K562 (cell line): ENCODE data around the gene GNA14. TPM values are rescaled to one million over a fixed set of nuclear protein-coding genes. Genes with fewer than 3 reads are reported as not detected.

Experiments
- ATAC-seq: fragments of 200-7000 bp; cut with Tn5 transposase; 3 replicates; pipeline ENCODE4 v1.9.1; 2020; ENCODE audit warnings: moderate library complexity
- BruUV-seq: library from RNA; stranded (reverse); fragments of 400-500 nt; replicated peaks from 2 replicates; lab custom pipeline; 2021; lab: Mats Ljungman, UMichigan
- CTCF ChIA-PET: fragments of 300-600 bp; formaldehyde crosslinking; extraction: SDS; loops from one replicate; lab custom pipeline; 2021; ENCODE audit warnings: low intra/inter-chr PET ratio; lab: Yijun Ruan, JAX
- POLR2A ChIA-PET: fragments of 300-600, 350-650 bp; sonication (Branson Sonifier 250); formaldehyde crosslinking; extraction: SDS; loops from one replicate; lab custom pipeline; 2021; ENCODE audit warnings: antibody characterized with exemption, inconsistent platforms; lab: Yijun Ruan, JAX
- DNase-seq, 4 experiments: peaks; one replicate each; pipeline versions ENCODE4 v3.0.0 to v3.0.0-alpha.2; 2011 to 2018; ENCODE audit warnings: low spot score in 3 of 4, mixed read lengths in 3 of 4; ENCODE audit errors: extremely low read depth in 1 of 4
- FAIRE-seq: peaks from 2 replicates; lab custom pipeline; 2011; peaks lifted over from hg19 to GRCh38; lab: Jason Lieb, UNC
- H2AFZ ChIP-seq: 2 replicates; pipeline ENCODE4 v1.6.0; 2011; ENCODE audit warnings: low read depth, low read length, control low read depth, inconsistent platforms
- H3K27ac ChIP-seq: fragments of 200-600 bp; 3 replicates; pipeline ENCODE4 v1.8.0; 2011; ENCODE audit warnings: low read depth, mild to moderate bottlenecking, control low read depth, inconsistent platforms, low read length, moderate library complexity, mixed read lengths; ENCODE audit errors: extremely low read depth
- H3K27me3 ChIP-seq, 2 experiments: fragments of 300-600 bp in 1 of 2; 2 replicates in 1 of 2; 3 replicates in 1 of 2; pipeline versions ENCODE4 v1.6.0 to v1.8.0; 2011; ENCODE audit warnings: inconsistent platforms in 2 of 2, low read length in 2 of 2, mild to moderate bottlenecking in 1 of 2, mixed read lengths in 1 of 2, moderate library complexity in 1 of 2; ENCODE audit not compliant: control insufficient read depth in 2 of 2, insufficient read depth in 2 of 2
- H3K36me3 ChIP-seq: fragments of 300-600 bp; 3 replicates; pipeline ENCODE4 v1.8.0; 2011; ENCODE audit warnings: mild to moderate bottlenecking, low read length, inconsistent platforms; ENCODE audit not compliant: control insufficient read depth, insufficient read depth
- H3K4me1 ChIP-seq, 2 experiments: fragments of 200-600 bp in 1 of 2; replicated peaks in 1 of 2; 2 replicates in 1 of 2; 3 replicates in 1 of 2; pipeline versions ENCODE4 v1.5.1 to v1.8.0; 2011; ENCODE audit warnings: inconsistent platforms in 2 of 2, low read length in 2 of 2, mild to moderate bottlenecking in 1 of 2, mixed read lengths in 1 of 2, moderate library complexity in 1 of 2; ENCODE audit not compliant: control insufficient read depth in 2 of 2, insufficient read depth in 2 of 2
- H3K4me2 ChIP-seq: 2 replicates; pipeline ENCODE4 v1.6.1; 2011; ENCODE audit warnings: low read length, control low read depth, inconsistent platforms, mixed read lengths; ENCODE audit not compliant: insufficient read depth
- H3K4me3 ChIP-seq: fragments of 200-600 bp; sonication (generic), shearing (Covaris generic); 2 replicates; pipeline ENCODE4 v1.5.1; 2016; ENCODE audit warnings: control low read depth, inconsistent platforms
- H3K79me2 ChIP-seq: fragments of 200-600 bp; 3 replicates; pipeline ENCODE4 v1.8.0; 2011; ENCODE audit warnings: low read length, inconsistent platforms; ENCODE audit not compliant: control insufficient read depth, insufficient read depth
- H3K9ac ChIP-seq, 2 experiments: 2 replicates each; pipeline versions ENCODE4 v1.6.0 to v1.6.1; 2011; ENCODE audit warnings: low read depth in 2 of 2, low read length in 2 of 2, control low read depth in 1 of 2, inconsistent platforms in 1 of 2, mild to moderate bottlenecking in 1 of 2, mixed read lengths in 1 of 2; ENCODE audit not compliant: insufficient read depth in 1 of 2
- H3K9me1 ChIP-seq: one replicate; pipeline ENCODE4 v1.6.0; 2011; ENCODE audit warnings: inconsistent platforms, mild to moderate bottlenecking, low read length, moderate library complexity; ENCODE audit not compliant: control insufficient read depth, insufficient read depth
- H3K9me3 ChIP-seq: replicated peaks from 2 replicates; pipeline ENCODE4 v1.5.1; 2011; ENCODE audit warnings: low read depth, low read length, inconsistent platforms; ENCODE audit not compliant: control insufficient read depth, insufficient read depth
- H4K20me1 ChIP-seq: replicated peaks from 2 replicates; pipeline ENCODE4 v1.6.1; 2011; ENCODE audit warnings: low read length, inconsistent platforms, mixed read lengths; ENCODE audit not compliant: control insufficient read depth, insufficient read depth
- CCAR2 ChIP-seq: fragments of 200-400 bp; formaldehyde crosslinking; IDR thresholded peaks from 2 replicates; pipeline ENCODE4 v1.6.1; 2017; ENCODE audit warnings: mild to moderate bottlenecking, low read depth, low read length
- CEBPG ChIP-seq, 3 experiments: fragments of 200-800 bp in 1 of 3; sonication (Bioruptor generic) in 1 of 3; sonication (generic) in 1 of 3; formaldehyde crosslinking in 1 of 3; IDR thresholded peaks in 2 of 3; conservative IDR thresholded peaks in 1 of 3; 2 replicates each; pipeline versions ENCODE4 v1.6.1 to v1.8.0; 2016 to 2022; ENCODE audit warnings: missing compliant biosample characterization in 2 of 3, missing genetic modification characterization in 2 of 3, mild to moderate bottlenecking in 1 of 3, missing genetic modification reagents in 1 of 3
- CHD1 ChIP-seq: fragments of 200-600 bp; sonication (generic); IDR thresholded peaks from one replicate; pipeline ENCODE4 v1.6.1; 2012; ENCODE audit warnings: mild to moderate bottlenecking, moderate library complexity, low read length, inconsistent platforms
- FUS ChIP-seq: fragments of 200-400 bp; formaldehyde crosslinking; optimal IDR thresholded peaks from 2 replicates; pipeline ENCODE3; 2017; ENCODE audit warnings: low read depth, low read length
- MAFF ChIP-seq: IDR thresholded peaks from 2 replicates; pipeline ENCODE4 v1.6.1; 2012; ENCODE audit warnings: low read length, improper control_type of control experiment
- NFATC3 ChIP-seq: fragments of 450-650 bp; IDR thresholded peaks from 2 replicates; pipeline ENCODE4 v1.6.1; 2017; ENCODE audit warnings: mild to moderate bottlenecking
- PHTF2 ChIP-seq: fragments of 250-450 bp; sonication (Bioruptor Pico); IDR thresholded peaks from 2 replicates; pipeline ENCODE4 v1.5.0; 2021; ENCODE audit warnings: mild to moderate bottlenecking
- POLR2B ChIP-seq: fragments of 450-650 bp; IDR thresholded peaks from 2 replicates; pipeline ENCODE4 v1.6.1; 2018; ENCODE audit warnings: low read depth; ENCODE audit not compliant: partially characterized antibody
- PYGO2 ChIP-seq: fragments of 450-650 bp; IDR thresholded peaks from 2 replicates; pipeline ENCODE4 v1.6.1; 2016; ENCODE audit warnings: mild to moderate bottlenecking, missing genetic modification characterization, moderate library complexity, missing compliant biosample characterization
- RHOXF2B ChIP-seq: fragments of 250-450 bp; sonication (Bioruptor Pico); conservative IDR thresholded peaks from 2 replicates; pipeline ENCODE4 v1.5.1; 2021
- SREBF1 ChIP-seq: fragments of 150-350 bp; IDR thresholded peaks from 2 replicates; pipeline ENCODE4 v1.6.1; 2014; ENCODE audit warnings: antibody characterized with exemption, low read depth, low read length, borderline replicate concordance
- ZNF347 ChIP-seq: fragments of 450-650 bp; formaldehyde crosslinking; IDR thresholded peaks from 2 replicates; pipeline ENCODE4 v1.4.0; 2020; ENCODE audit warnings: low read depth, mild to moderate bottlenecking, moderate library complexity
- ZNF696 ChIP-seq: fragments of 250-450 bp; sonication (Bioruptor Pico); conservative IDR thresholded peaks from 2 replicates; pipeline ENCODE4 v1.4.0; 2020; ENCODE audit warnings: mild to moderate bottlenecking, moderate library complexity
- WGBS: fragments of 100-300 bp; shearing (Covaris generic); methylation state at CpG from one replicate; pipeline ENCODE4 v1.1.6; 2016; ENCODE audit warnings: low coverage, mixed read lengths; ENCODE audit not compliant: insufficient coverage; ENCODE audit errors: missing lambda C conversion rate; 5-methylcytosine and 5-hydroxymethylcytosine counted together
- in situ Hi-C: fragments of 300-500 bp; cut with MboI; formaldehyde crosslinking; loops from 4 replicates; pipeline ENCODE4 v1.15.0; 2018; ENCODE audit warnings: inconsistent platforms, mixed read lengths
- intact Hi-C: fragments of 100-400 bp; cut with micrococcal nuclease; formaldehyde crosslinking; loops from 2 replicates; pipeline ENCODE4 v1.14.2; 2022
- polyA plus RNA-seq, 8 experiments: library from polyadenylated mRNA; depleted of rRNA in 4 of 8; stranded (reverse) in 5 of 8; unstranded in 3 of 8; fragments of >200 nt; fragmentation: Nextera tagmentation in 2 of 8; fragmentation: Illumina TruSeq in 1 of 8; extraction: Ambion mirVana in 2 of 8; extraction: Trizol in 1 of 8; gene quantifications; 2 replicates each; pipeline versions ENCODE4 v1.2.1 to v1.2.3, GENCODE V29; 2011 to 2014; ENCODE audit warnings: inconsistent platforms in 1 of 8, missing spikeins in 1 of 8
- total RNA-seq, 7 experiments: library from RNA; depleted of rRNA in 6 of 7; stranded (reverse); fragments of >200 nt in 6 of 7; fragmentation: Illumina TruSeq in 2 of 7; extraction: Trizol in 2 of 7; gene quantifications; 2 replicates each; pipeline versions ENCODE4 v1.2.1 to v1.2.3, GENCODE V29; 2011 to 2021; ENCODE audit warnings: low replicate concordance in 1 of 7
- TF ChIP-seq, protein P1 (sequence below): fragments of 250-450 bp; sonication (Bioruptor Pico); IDR thresholded peaks from 2 replicates; pipeline ENCODE4 v1.8.0; 2021; ENCODE audit warnings: moderate library complexity, mild to moderate bottlenecking, inconsistent platforms
- TF ChIP-seq, protein P2 (sequence below): sonication (generic); formaldehyde crosslinking; IDR thresholded peaks from 2 replicates; pipeline ENCODE4 v1.8.0; 2022; ENCODE audit warnings: missing genetic modification reagents, mild to moderate bottlenecking, borderline replicate concordance

The GNA14 gene
- total and polyA plus RNA-seq, 9 of the 15 experiments (the other 6 are each of a cell fraction or from before 2014, with no cell fraction given), result 0.03 to 0.11 (median 0.03) TPM; not detected in 6

DNA sequence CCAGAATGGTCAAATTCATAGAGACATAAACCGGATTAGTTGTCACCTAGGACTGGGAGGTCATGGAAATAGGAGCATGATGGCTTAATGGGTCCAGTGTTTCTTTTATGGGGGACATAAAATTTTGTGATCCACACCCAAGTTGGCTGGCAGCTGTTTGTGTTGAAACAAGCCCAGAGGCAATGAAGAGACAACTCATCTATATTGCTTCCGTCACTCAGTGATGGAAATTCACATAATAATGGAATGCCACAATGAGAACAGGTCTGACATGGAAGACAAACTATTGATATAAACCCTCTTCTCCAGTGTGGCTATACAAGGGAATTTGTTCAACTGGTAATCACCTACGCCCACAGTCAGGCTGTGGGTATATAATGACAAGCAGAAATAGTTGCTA, 173.2 kb downstream of the GNA14 start:
- ATAC-seq, result no peak
- Histone ChIP-seq H3K9me1 (no peaks in the 10 kb centered on the region), H2AFZ (no peak overlapping the region), H3K4me2 (no peak overlapping the region), H3K4me1 (no peaks in the 10 kb centered on the region)
- in situ Hi-C loops (no loop called here), intact Hi-C loops (no loop called here)
- TF ChIP-seq CHD1, result no peak
- TF ChIP-seq CCAR2, result no peak
- TF ChIP-seq CEBPG (CRISPR knock-in tag; IDR thresholded peaks at IDR 0.05), result no peak
- no peak for TF ChIP-seq CEBPG (tag; conservative IDR thresholded peaks at IDR 0.05 in 1 of 2, IDR thresholded peaks at IDR 0.05 in 1 of 2)
- TF ChIP-seq, all 486 proteins: peak for 0
- DNase-seq (no peak), FAIRE-seq (no peak)
- no peaks in the 10 kb centered on the region for H3K36me3 ChIP-seq
- no peaks in the 10 kb centered on the region for H4K20me1 ChIP-seq
- H3K27ac ChIP-seq, result no peak overlapping the region
- BruUV-seq, result no TSS peak
- no peaks in the 10 kb centered on the region for H3K9me3 ChIP-seq
- H3K4me3 ChIP-seq, result no peak overlapping the region
- 2% methylated on average over 3 of the region's 3 CpGs for WGBS
- no peak overlapping the region for H3K9ac ChIP-seq
- no peaks in the 10 kb centered on the region for H3K27me3 ChIP-seq
- CTCF ChIA-PET, result no interaction called here
- POLR2A ChIA-PET, result no interaction called here
- no peaks in the 10 kb centered on the region for H3K79me2 ChIP-seq

DNA sequence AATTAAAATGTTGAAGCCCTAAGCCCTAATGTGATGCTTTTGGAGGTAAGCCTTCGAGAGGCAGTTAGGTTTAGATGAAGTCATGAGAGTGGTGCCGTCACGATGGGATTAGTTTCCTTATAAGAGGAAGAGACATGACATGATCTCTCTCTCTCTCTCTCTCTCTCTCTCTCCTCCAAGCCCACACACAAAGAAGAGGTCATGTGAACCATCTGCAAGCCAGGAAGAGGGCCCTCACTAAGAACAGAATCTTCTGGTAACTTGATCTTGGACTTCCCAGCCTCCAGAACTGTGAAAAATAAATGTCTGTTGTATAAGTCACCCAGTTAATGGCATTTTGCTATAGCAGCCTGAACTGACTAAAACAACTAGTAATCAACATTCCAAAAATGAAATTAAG, 175.5 kb downstream of the GNA14 start:
- POLR2A ChIA-PET, result no interaction called here
- Histone ChIP-seq H3K4me3 (no peak overlapping the region), H3K9me3 (no peaks in the 10 kb centered on the region), H3K9ac (no peak overlapping the region), H3K9me1 (no peaks in the 10 kb centered on the region), H3K4me1 (no peaks in the 10 kb centered on the region), H3K36me3 (no peaks in the 10 kb centered on the region), H3K4me2 (no peak overlapping the region), H4K20me1 (no peaks in the 10 kb centered on the region), H2AFZ (no peak overlapping the region), H3K79me2 (no peaks in the 10 kb centered on the region), H3K27ac (no peak overlapping the region), H3K27me3 (no peaks in the 10 kb centered on the region)
- ATAC-seq, result no peak
- no TSS peak for BruUV-seq
- WGBS, result 4% methylated on average over 3 of the region's 3 CpGs
- in situ Hi-C loops, result no loop called here
- no peak for FAIRE-seq
- intact Hi-C loops, result no loop called here
- CTCF ChIA-PET, result no interaction called here
- no peak for DNase-seq
- TF ChIP-seq FUS, result no peak
- TF ChIP-seq ZNF347 (CRISPR knock-in tag), result no peak
- TF ChIP-seq PHTF2, result no peak
- TF ChIP-seq NFATC3, result no peak
- TF ChIP-seq ZNF696 (CRISPR knock-in tag), result no peak
- TF ChIP-seq POLR2B, result no peak
- TF ChIP-seq MAFF, result no peak
- TF ChIP-seq CHD1, result no peak
- TF ChIP-seq, protein P1, sequence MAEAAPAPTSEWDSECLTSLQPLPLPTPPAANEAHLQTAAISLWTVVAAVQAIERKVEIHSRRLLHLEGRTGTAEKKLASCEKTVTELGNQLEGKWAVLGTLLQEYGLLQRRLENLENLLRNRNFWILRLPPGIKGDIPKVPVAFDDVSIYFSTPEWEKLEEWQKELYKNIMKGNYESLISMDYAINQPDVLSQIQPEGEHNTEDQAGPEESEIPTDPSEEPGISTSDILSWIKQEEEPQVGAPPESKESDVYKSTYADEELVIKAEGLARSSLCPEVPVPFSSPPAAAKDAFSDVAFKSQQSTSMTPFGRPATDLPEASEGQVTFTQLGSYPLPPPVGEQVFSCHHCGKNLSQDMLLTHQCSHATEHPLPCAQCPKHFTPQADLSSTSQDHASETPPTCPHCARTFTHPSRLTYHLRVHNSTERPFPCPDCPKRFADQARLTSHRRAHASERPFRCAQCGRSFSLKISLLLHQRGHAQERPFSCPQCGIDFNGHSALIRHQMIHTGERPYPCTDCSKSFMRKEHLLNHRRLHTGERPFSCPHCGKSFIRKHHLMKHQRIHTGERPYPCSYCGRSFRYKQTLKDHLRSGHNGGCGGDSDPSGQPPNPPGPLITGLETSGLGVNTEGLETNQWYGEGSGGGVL (CRISPR knock-in tag), result no peak
- TF ChIP-seq SREBF1, result no peak
- TF ChIP-seq PYGO2 (tag), result no peak
- no peak for TF ChIP-seq RHOXF2B (CRISPR knock-in tag)
- TF ChIP-seq, protein P2, sequence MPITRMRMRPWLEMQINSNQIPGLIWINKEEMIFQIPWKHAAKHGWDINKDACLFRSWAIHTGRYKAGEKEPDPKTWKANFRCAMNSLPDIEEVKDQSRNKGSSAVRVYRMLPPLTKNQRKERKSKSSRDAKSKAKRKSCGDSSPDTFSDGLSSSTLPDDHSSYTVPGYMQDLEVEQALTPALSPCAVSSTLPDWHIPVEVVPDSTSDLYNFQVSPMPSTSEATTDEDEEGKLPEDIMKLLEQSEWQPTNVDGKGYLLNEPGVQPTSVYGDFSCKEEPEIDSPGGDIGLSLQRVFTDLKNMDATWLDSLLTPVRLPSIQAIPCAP (CRISPR knock-in tag), result no peak
